SU-DHL-6 (cell line): ENCODE data around the gene LRP1B.

Experiments used
- H2AFZ ChIP-seq: fragments of 200-600 bp; sonication (generic); 2 replicates; pipeline ENCODE4 v1.6.1; 2014; ENCODE audit warnings: low read depth, mild to moderate bottlenecking, moderate library complexity, mixed read lengths, antibody characterized with exemption, low read length; ENCODE audit not compliant: severe bottlenecking
- H3F3A ChIP-seq: fragments of 200-600 bp; shearing (Covaris generic); 2 replicates; pipeline ENCODE4 v1.6.0; 2016; ENCODE audit warnings: antibody characterized with exemption, mild to moderate bottlenecking; ENCODE audit not compliant: insufficient read depth
- H3K27ac ChIP-seq: fragments of 200-600 bp; sonication (generic); 2 replicates; pipeline ENCODE4 v1.5.1; 2016; ENCODE audit warnings: low read depth, mild to moderate bottlenecking, low read length, moderate library complexity, mixed read lengths
- H3K27me3 ChIP-seq: fragments of 200-600 bp; sonication (generic), shearing (Covaris generic); 2 replicates; pipeline ENCODE4 v1.6.0; 2014; ENCODE audit warnings: mild to moderate bottlenecking, low read length
- H3K36me3 ChIP-seq: fragments of 200-600 bp; sonication (generic); 2 replicates; pipeline ENCODE4 v1.6.1; 2014; ENCODE audit warnings: mild to moderate bottlenecking, low read length, mixed read lengths
- H3K4me2 ChIP-seq: fragments of 300-600, 200-600 bp; shearing (Covaris generic), sonication (generic); 2 replicates; pipeline ENCODE4 v1.6.0; 2014; ENCODE audit warnings: low read length, low read depth, mild to moderate bottlenecking; ENCODE audit not compliant: poor library complexity, severe bottlenecking
- H3K4me3 ChIP-seq: fragments of 200-600 bp; sonication (generic); 2 replicates; pipeline ENCODE4 v1.5.1; 2014; ENCODE audit warnings: antibody characterized with exemption, low read length, mild to moderate bottlenecking, mixed read lengths; ENCODE audit not compliant: insufficient read depth, poor library complexity, severe bottlenecking
- H3K79me2 ChIP-seq: fragments of 200-600 bp; sonication (generic); 2 replicates; pipeline ENCODE4 v1.6.1; 2014; ENCODE audit warnings: mild to moderate bottlenecking, low read length, moderate library complexity; ENCODE audit not compliant: insufficient read depth
- H3K9ac ChIP-seq: fragments of 200-600 bp; sonication (generic); 2 replicates; pipeline ENCODE4 v1.7.0; 2014; ENCODE audit warnings: mild to moderate bottlenecking, low read length
- H3K9me2 ChIP-seq: fragments of 200-600 bp; sonication (generic); replicated peaks from 2 replicates; pipeline ENCODE4 v1.6.1; 2014; ENCODE audit warnings: low read length; ENCODE audit not compliant: insufficient read depth
- H3K9me3 ChIP-seq: fragments of 200-600 bp; sonication (generic); 2 replicates; pipeline ENCODE4 v1.6.1; 2014; ENCODE audit warnings: low read length, mixed read lengths; ENCODE audit not compliant: insufficient read depth
- H4K20me1 ChIP-seq: fragments of 200-600 bp; sonication (generic); 2 replicates; pipeline ENCODE4 v1.6.1; 2014; ENCODE audit warnings: low read depth, mild to moderate bottlenecking, antibody characterized with exemption, low read length, moderate library complexity, mixed read lengths
- EZH2phosphoT487 ChIP-seq: fragments of 200-600 bp; sonication (generic), shearing (Covaris generic); conservative IDR thresholded peaks from 2 replicates; pipeline ENCODE4 v1.6.1; 2018; ENCODE audit warnings: mild to moderate bottlenecking, antibody characterized with exemption, low read length, moderate library complexity, mixed read lengths
- TF ChIP-seq, protein P1 (sequence below): fragments of 200-600 bp; sonication (generic); IDR thresholded peaks from one replicate; pipeline ENCODE4 v1.5.1; 2017; ENCODE audit warnings: antibody characterized with exemption, mild to moderate bottlenecking, low read length, moderate library complexity; ENCODE audit not compliant: insufficient read depth, poor library complexity, severe bottlenecking

LRP1B gene

DNA sequence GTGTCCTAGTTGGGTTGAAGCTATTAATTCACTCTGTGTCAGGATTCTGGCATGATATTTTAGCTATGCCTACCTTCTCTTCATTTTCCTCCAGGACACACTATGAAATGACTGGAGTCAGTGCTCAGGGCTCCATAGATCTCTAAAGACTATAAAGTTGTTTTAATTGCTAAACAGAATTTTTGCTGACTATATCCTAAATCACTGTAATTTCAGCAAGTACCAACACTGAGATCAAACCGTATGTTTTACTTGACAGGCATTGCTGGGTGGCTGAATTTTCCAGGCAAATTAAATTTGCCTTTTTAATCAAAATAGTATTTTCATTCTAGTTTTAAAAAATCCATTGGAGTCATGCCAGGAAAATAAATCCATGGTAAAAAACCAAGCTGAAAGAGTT, 138.1 kb downstream of the LRP1B start:
- no peaks in the 10 kb centered on the region for H3K27me3 ChIP-seq
- H3K9me3 ChIP-seq: no peaks in the 10 kb centered on the region
- H3K36me3 ChIP-seq: no peaks in the 10 kb centered on the region
- TF ChIP-seq EZH2phosphoT487: no peak
- TF ChIP-seq, protein P1, sequence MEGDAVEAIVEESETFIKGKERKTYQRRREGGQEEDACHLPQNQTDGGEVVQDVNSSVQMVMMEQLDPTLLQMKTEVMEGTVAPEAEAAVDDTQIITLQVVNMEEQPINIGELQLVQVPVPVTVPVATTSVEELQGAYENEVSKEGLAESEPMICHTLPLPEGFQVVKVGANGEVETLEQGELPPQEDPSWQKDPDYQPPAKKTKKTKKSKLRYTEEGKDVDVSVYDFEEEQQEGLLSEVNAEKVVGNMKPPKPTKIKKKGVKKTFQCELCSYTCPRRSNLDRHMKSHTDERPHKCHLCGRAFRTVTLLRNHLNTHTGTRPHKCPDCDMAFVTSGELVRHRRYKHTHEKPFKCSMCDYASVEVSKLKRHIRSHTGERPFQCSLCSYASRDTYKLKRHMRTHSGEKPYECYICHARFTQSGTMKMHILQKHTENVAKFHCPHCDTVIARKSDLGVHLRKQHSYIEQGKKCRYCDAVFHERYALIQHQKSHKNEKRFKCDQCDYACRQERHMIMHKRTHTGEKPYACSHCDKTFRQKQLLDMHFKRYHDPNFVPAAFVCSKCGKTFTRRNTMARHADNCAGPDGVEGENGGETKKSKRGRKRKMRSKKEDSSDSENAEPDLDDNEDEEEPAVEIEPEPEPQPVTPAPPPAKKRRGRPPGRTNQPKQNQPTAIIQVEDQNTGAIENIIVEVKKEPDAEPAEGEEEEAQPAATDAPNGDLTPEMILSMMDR: no peak
- no peak overlapping the region for H3K9ac ChIP-seq
- no peaks in the 10 kb centered on the region for H3K79me2 ChIP-seq
- no peaks in the 10 kb centered on the region for H3K9me2 ChIP-seq
- H2AFZ ChIP-seq: no peak overlapping the region
- no peaks in the 10 kb centered on the region for H4K20me1 ChIP-seq
- no peak overlapping the region for H3K4me3 ChIP-seq
- no peak overlapping the region for H3K4me2 ChIP-seq
- H3F3A ChIP-seq: no peaks in the 10 kb centered on the region
- H3K27ac ChIP-seq: no peak overlapping the region

DNA sequence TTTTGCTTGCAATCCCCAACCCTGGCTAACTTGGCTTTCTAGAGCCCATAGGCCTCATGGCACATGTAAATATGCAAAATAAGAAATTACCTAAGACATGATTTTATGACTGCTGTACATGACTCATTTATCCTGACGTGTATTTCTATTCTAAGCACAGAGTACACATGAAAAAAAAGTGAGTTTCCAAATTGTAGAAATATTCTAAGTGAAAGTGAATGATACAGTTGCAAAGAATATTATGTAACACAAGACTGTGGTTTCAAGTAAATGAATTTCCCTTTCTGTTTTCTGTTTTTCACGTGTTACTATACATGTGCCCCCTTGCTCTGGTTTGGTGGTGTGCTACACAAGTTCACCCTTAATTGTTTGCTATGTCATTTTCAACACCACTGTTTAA, 162.4 kb downstream of the LRP1B start:
- H3K9ac ChIP-seq: no peak overlapping the region
- no peaks in the 10 kb centered on the region for H3F3A ChIP-seq
- no peaks in the 10 kb centered on the region for H3K79me2 ChIP-seq
- TF ChIP-seq, protein P1: no peak
- TF ChIP-seq EZH2phosphoT487: no peak
- no peak overlapping the region for H2AFZ ChIP-seq
- H3K4me2 ChIP-seq: no peak overlapping the region
- H4K20me1 ChIP-seq: no peaks in the 10 kb centered on the region
- H3K9me3 ChIP-seq: no peaks in the 10 kb centered on the region
- no peak overlapping the region for H3K27ac ChIP-seq
- no peaks in the 10 kb centered on the region for H3K9me2 ChIP-seq
- no peak overlapping the region for H3K4me3 ChIP-seq
- no peaks in the 10 kb centered on the region for H3K27me3 ChIP-seq
- H3K36me3 ChIP-seq: no peaks in the 10 kb centered on the region

DNA sequence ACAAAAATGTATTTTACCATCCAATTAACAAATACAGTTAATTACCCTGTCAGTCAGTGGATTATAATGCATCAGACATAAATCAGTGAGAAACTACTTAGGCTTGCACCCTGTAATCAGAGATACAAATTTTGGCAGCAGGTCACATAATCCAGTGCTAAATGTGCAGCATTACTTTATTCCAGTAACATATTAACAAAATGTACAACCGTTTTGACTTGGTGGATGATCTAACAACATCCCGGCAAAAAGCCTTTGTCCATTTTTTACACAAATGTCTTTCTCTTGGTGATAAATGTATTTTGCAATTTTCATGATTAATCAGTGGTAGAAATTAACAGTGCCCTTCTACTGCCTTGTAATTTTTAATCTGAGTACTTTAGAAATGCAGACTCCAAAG, 162.8 kb downstream of the LRP1B start:
- Histone ChIP-seq H3K36me3 (no peaks in the 10 kb centered on the region), H4K20me1 (no peaks in the 10 kb centered on the region), H3K4me3 (no peak overlapping the region), H3K4me2 (no peak overlapping the region), H3K9me3 (no peaks in the 10 kb centered on the region), H3K27me3 (no peaks in the 10 kb centered on the region), H2AFZ (no peak overlapping the region), H3F3A (no peaks in the 10 kb centered on the region), H3K9me2 (no peaks in the 10 kb centered on the region), H3K79me2 (no peaks in the 10 kb centered on the region), H3K9ac (no peak overlapping the region), H3K27ac (no peak overlapping the region)
- TF ChIP-seq, protein P1: no peak
- no peak for TF ChIP-seq EZH2phosphoT487

DNA sequence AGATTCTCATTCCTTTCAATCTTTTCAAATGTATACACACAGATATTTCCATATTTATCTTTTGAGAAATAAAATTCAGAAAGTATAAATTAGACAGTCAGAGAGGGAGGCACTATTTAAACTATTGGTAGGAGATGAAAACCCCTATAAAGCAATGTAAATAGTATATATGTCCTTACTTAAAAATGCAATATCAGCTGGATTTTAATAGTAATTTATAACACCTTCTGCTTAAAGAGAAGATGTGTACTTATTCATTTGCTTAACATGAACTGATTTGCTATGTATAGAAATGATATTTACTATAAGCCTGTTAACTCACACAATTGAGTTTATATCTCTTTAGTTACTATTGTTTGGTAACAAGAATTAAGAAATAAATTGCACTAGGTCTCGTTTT, 163.3 kb downstream of the LRP1B start:
- Histone ChIP-seq H3F3A (no peaks in the 10 kb centered on the region), H3K79me2 (no peaks in the 10 kb centered on the region), H3K9ac (no peak overlapping the region), H3K4me2 (no peak overlapping the region), H3K9me2 (no peaks in the 10 kb centered on the region), H4K20me1 (no peaks in the 10 kb centered on the region), H3K36me3 (no peaks in the 10 kb centered on the region), H3K27ac (no peak overlapping the region), H2AFZ (no peak overlapping the region), H3K27me3 (no peaks in the 10 kb centered on the region), H3K9me3 (no peaks in the 10 kb centered on the region), H3K4me3 (no peak overlapping the region)
- TF ChIP-seq, protein P1: no peak
- no peak for TF ChIP-seq EZH2phosphoT487
